Stimulated activated naive CD4-positive, alpha-beta T cell (primary cell): Measurements from ENCODE around the gene C6.
A peak's percentile ranks its signal among the peaks of the same experiment; 100 is the strongest.

Source experiments
- DNase-seq, 6 experiments: peaks; one replicate each; lab custom pipeline; 2025; lab: John Stamatoyannopoulos, UW

C6 gene

GRCh38 chr5:41199660-41200059 lies 13.7 kb downstream of the C6 start:
- DNase-seq = no peak

GRCh38 chr5:41196197-41196596 lies 17.1 kb downstream of the C6 start:
- no peak for DNase-seq

- no peak for DNase-seq
These were observed 18.1 kb downstream of the C6 start for GRCh38 chr5:41195228-41195627.

- no peak for DNase-seq
These were observed 19.0 kb downstream of the C6 start for GRCh38 chr5:41194339-41194738.

GRCh38 chr5:41193456-41194205 lies 19.7 kb downstream of the C6 start:
- DNase-seq = no peak

- DNase-seq = no peak
These were observed 22.1 kb downstream of the C6 start for GRCh38 chr5:41191249-41191648.

- no peak for DNase-seq
These were observed 27.2 kb downstream of the C6 start for GRCh38 chr5:41186143-41186542.

GRCh38 chr5:41183331-41183730 lies 30.0 kb downstream of the C6 start:
- DNase-seq = peak in 1 of 6 experiments; percentile 0

GRCh38 chr5:41182666-41183065 lies 30.7 kb downstream of the C6 start:
- no peak for DNase-seq

GRCh38 chr5:41181691-41182564 lies 31.4 kb downstream of the C6 start:
- no peak for DNase-seq

- DNase-seq = no peak
These were observed 36.4 kb downstream of the C6 start for GRCh38 chr5:41176952-41177351.

GRCh38 chr5:41172012-41172411 lies 41.3 kb downstream of the C6 start:
- no peak for DNase-seq

- no peak for DNase-seq
These were observed 52.1 kb downstream of the C6 start for GRCh38 chr5:41161271-41161670.

- DNase-seq = no peak
These were observed 55.9 kb downstream of the C6 start for GRCh38 chr5:41157272-41157894.

- DNase-seq = no peak
These were observed 56.6 kb downstream of the C6 start for GRCh38 chr5:41156739-41157138.

- no peak for DNase-seq
These were observed 58.8 kb downstream of the C6 start for GRCh38 chr5:41154491-41154890.

- DNase-seq = no peak
These were observed 61.8 kb downstream of the C6 start for GRCh38 chr5:41151564-41151963.

- no peak for DNase-seq
These were observed 64.9 kb downstream of the C6 start for GRCh38 chr5:41148448-41148847.

GRCh38 chr5:41145306-41145705 lies 68.0 kb downstream of the C6 start:
- DNase-seq = no peak

- no peak for DNase-seq
These were observed 70.0 kb downstream of the C6 start for GRCh38 chr5:41143131-41143901.

- no peak for DNase-seq
These were observed 85.2 kb downstream of the C6 start for GRCh38 chr5:41127967-41128690.
